H1 (cell line): ENCODE data around the gene KLK6. TPM values are rescaled to one million over a fixed set of nuclear protein-coding genes. Genes with fewer than 3 reads are reported as not detected.

Experiments used
- ATF2 ChIP-seq: IDR thresholded peaks from 2 replicates; pipeline ENCODE4 v1.6.1; 2012; ENCODE audit warnings: low read length, inconsistent platforms
- CEBPB ChIP-seq: IDR thresholded peaks from 2 replicates; pipeline ENCODE4 v1.6.1; 2012; ENCODE audit warnings: low read depth, low read length
- GABPA ChIP-seq: IDR thresholded peaks from 2 replicates; pipeline ENCODE4 v1.6.1; 2011; ENCODE audit warnings: mild to moderate bottlenecking, low read length, moderate library complexity, borderline replicate concordance; ENCODE audit not compliant: insufficient read depth
- HDAC2 ChIP-seq, 2 experiments: fragments of 300-600 bp in 1 of 2; sonication (generic) in 1 of 2; IDR thresholded peaks; 2 replicates each; pipeline ENCODE4 v1.6.1; 2011 to 2012; ENCODE audit warnings: low read depth in 2 of 2, low read length in 2 of 2, mild to moderate bottlenecking in 2 of 2, moderate library complexity in 2 of 2, borderline replicate concordance in 1 of 2, inconsistent platforms in 1 of 2
- NANOG ChIP-seq: IDR thresholded peaks from 2 replicates; pipeline ENCODE4 v1.6.1; 2011; ENCODE audit warnings: low read length, low read depth, mild to moderate bottlenecking, inconsistent platforms; ENCODE audit not compliant: insufficient read depth, poor library complexity, severe bottlenecking
- RXRA ChIP-seq: IDR thresholded peaks from 2 replicates; pipeline ENCODE4 v1.6.1; 2011; ENCODE audit warnings: low read depth, mild to moderate bottlenecking, low read length, moderate library complexity; ENCODE audit not compliant: insufficient read depth
- SIX5 ChIP-seq: IDR thresholded peaks from 2 replicates; pipeline ENCODE4 v1.6.1; 2011; ENCODE audit warnings: mild to moderate bottlenecking, low read depth, low read length
- TAF1 ChIP-seq: IDR thresholded peaks from 2 replicates; pipeline ENCODE4 v1.6.1; 2011; ENCODE audit warnings: mild to moderate bottlenecking, low read depth, low read length
- polyA plus RNA-seq, 7 experiments: library from polyadenylated mRNA; depleted of rRNA in 3 of 7; stranded (reverse) in 5 of 7; unstranded in 2 of 7; fragments of >200 nt in 5 of 7; fragments of 200-250 nt in 2 of 7; gene quantifications; 1 replicate in 5 of 7; 2 replicates in 1 of 7; 4 replicates in 1 of 7; pipeline versions ENCODE4 v1.2.1 to v1.2.3, GENCODE V29; 2011 to 2013; ENCODE audit warnings: missing spikeins in 2 of 7, mixed read lengths in 2 of 7
- total RNA-seq: library from RNA; stranded (reverse); fragmentation: NEBNext Ultra II Directional; extraction: Animal tissue kit (Norgen Biotek cat#: 25700); gene quantifications from 2 replicates; pipeline ENCODE4 v1.2.1, GENCODE V29; 2021
- TF ChIP-seq, protein P1 (sequence below): fragments of 300-600 bp; sonication (generic); IDR thresholded peaks from 2 replicates; pipeline ENCODE4 v1.7.1; 2012; ENCODE audit warnings: low read length, moderate library complexity, mild to moderate bottlenecking, inconsistent platforms; ENCODE audit not compliant: insufficient replicate concordance

Gene KLK6
- total and polyA plus RNA-seq, 2 of the 8 experiments (the other 6 are each of a cell fraction or from before 2014, with no cell fraction given), result 0.69 to 3.2 TPM

DNA sequence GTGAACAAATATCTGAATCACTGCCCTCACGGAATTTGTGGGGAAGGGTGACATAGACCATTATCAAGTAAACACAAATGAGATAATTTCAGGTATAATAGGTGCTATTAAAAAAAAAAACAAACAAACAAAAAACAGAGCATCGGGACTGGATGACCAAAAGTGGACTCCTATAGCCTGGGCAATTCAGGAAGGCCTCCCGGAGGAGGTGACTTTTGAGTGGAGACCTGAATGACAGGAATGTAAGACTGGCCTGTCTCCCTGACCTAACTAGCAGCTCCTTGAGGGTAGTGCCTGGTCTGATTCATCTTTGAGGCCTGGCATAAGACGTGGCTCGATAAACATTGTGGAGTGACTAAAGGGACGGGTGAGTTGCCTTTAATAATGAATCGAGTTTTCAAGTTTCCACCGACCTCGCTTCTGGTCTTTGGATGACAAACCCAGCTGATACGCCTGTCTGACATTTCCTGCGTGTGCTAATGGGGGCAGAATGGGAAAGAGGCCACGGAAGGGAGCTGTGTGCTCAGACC is 43.3 kb upstream of the KLK6 start (continued):
- TF ChIP-seq, protein P1, sequence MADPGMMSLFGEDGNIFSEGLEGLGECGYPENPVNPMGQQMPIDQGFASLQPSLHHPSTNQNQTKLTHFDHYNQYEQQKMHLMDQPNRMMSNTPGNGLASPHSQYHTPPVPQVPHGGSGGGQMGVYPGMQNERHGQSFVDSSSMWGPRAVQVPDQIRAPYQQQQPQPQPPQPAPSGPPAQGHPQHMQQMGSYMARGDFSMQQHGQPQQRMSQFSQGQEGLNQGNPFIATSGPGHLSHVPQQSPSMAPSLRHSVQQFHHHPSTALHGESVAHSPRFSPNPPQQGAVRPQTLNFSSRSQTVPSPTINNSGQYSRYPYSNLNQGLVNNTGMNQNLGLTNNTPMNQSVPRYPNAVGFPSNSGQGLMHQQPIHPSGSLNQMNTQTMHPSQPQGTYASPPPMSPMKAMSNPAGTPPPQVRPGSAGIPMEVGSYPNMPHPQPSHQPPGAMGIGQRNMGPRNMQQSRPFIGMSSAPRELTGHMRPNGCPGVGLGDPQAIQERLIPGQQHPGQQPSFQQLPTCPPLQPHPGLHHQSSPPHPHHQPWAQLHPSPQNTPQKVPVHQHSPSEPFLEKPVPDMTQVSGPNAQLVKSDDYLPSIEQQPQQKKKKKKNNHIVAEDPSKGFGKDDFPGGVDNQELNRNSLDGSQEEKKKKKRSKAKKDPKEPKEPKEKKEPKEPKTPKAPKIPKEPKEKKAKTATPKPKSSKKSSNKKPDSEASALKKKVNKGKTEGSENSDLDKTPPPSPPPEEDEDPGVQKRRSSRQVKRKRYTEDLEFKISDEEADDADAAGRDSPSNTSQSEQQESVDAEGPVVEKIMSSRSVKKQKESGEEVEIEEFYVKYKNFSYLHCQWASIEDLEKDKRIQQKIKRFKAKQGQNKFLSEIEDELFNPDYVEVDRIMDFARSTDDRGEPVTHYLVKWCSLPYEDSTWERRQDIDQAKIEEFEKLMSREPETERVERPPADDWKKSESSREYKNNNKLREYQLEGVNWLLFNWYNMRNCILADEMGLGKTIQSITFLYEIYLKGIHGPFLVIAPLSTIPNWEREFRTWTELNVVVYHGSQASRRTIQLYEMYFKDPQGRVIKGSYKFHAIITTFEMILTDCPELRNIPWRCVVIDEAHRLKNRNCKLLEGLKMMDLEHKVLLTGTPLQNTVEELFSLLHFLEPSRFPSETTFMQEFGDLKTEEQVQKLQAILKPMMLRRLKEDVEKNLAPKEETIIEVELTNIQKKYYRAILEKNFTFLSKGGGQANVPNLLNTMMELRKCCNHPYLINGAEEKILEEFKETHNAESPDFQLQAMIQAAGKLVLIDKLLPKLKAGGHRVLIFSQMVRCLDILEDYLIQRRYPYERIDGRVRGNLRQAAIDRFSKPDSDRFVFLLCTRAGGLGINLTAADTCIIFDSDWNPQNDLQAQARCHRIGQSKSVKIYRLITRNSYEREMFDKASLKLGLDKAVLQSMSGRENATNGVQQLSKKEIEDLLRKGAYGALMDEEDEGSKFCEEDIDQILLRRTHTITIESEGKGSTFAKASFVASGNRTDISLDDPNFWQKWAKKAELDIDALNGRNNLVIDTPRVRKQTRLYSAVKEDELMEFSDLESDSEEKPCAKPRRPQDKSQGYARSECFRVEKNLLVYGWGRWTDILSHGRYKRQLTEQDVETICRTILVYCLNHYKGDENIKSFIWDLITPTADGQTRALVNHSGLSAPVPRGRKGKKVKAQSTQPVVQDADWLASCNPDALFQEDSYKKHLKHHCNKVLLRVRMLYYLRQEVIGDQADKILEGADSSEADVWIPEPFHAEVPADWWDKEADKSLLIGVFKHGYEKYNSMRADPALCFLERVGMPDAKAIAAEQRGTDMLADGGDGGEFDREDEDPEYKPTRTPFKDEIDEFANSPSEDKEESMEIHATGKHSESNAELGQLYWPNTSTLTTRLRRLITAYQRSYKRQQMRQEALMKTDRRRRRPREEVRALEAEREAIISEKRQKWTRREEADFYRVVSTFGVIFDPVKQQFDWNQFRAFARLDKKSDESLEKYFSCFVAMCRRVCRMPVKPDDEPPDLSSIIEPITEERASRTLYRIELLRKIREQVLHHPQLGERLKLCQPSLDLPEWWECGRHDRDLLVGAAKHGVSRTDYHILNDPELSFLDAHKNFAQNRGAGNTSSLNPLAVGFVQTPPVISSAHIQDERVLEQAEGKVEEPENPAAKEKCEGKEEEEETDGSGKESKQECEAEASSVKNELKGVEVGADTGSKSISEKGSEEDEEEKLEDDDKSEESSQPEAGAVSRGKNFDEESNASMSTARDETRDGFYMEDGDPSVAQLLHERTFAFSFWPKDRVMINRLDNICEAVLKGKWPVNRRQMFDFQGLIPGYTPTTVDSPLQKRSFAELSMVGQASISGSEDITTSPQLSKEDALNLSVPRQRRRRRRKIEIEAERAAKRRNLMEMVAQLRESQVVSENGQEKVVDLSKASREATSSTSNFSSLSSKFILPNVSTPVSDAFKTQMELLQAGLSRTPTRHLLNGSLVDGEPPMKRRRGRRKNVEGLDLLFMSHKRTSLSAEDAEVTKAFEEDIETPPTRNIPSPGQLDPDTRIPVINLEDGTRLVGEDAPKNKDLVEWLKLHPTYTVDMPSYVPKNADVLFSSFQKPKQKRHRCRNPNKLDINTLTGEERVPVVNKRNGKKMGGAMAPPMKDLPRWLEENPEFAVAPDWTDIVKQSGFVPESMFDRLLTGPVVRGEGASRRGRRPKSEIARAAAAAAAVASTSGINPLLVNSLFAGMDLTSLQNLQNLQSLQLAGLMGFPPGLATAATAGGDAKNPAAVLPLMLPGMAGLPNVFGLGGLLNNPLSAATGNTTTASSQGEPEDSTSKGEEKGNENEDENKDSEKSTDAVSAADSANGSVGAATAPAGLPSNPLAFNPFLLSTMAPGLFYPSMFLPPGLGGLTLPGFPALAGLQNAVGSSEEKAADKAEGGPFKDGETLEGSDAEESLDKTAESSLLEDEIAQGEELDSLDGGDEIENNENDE, result no peak
- TF ChIP-seq RXRA, result no peak
- TF ChIP-seq NANOG, result no peak
- no peak for TF ChIP-seq SIX5
- no peak for TF ChIP-seq GABPA
- no peak for TF ChIP-seq HDAC2 (IDR thresholded peaks at IDR 0.05; ENCODE audit: borderline replicate concordance in 1 of 2, low read depth in 2 of 2, low read length in 2 of 2)
- TF ChIP-seq CEBPB, result no peak
- no peak for TF ChIP-seq TAF1
- no peak for TF ChIP-seq ATF2
